IMR-90 (cell line): ENCODE results near the gene PSMG3. TPM values are rescaled to one million over a fixed set of nuclear protein-coding genes. Genes with fewer than 3 reads are reported as not detected.

Experiments
- ATAC-seq: fragments of 200-7000 bp; cut with Tn5 transposase; 2 replicates; pipeline ENCODE4 v1.9.1; 2020; ENCODE audit warnings: low read depth, mild to moderate bottlenecking, moderate library complexity
- BruUV-seq: library from RNA; stranded (reverse); fragments of 400-500 nt; replicated peaks from 2 replicates; lab custom pipeline; 2021; lab: Mats Ljungman, UMichigan
- CTCF ChIA-PET: fragments of 300-600 bp; formaldehyde crosslinking; extraction: SDS; loops from one replicate; lab custom pipeline; 2021; ENCODE audit warnings: antibody characterized with exemption; lab: Yijun Ruan, JAX
- POLR2A ChIA-PET: fragments of 300-600 bp; sonication (Branson Sonifier 250); formaldehyde crosslinking; loops from one replicate; lab custom pipeline; 2022; ENCODE audit warnings: antibody characterized with exemption; ENCODE audit not compliant: unreplicated experiment; lab: Charles Lee
- DNase-seq: peaks from one replicate; pipeline ENCODE4 v3.0.0; 2013
- H2AFZ ChIP-seq: replicated peaks from 2 replicates; pipeline ENCODE3; 2013; ENCODE audit warnings: low read length, mild to moderate bottlenecking; ENCODE audit not compliant: poor library complexity
- H2AK5ac ChIP-seq: 2 replicates; pipeline ENCODE4 v1.6.1; 2013; ENCODE audit warnings: low read depth, low read length, inconsistent platforms
- H2AK9ac ChIP-seq: replicated peaks from 2 replicates; pipeline ENCODE3; 2013; ENCODE audit warnings: mild to moderate bottlenecking, low read depth, low read length, moderate library complexity; ENCODE audit not compliant: poor library complexity
- H2BK120ac ChIP-seq: 2 replicates; pipeline ENCODE4 v1.6.1; 2013; ENCODE audit warnings: low read depth, low read length, inconsistent platforms
- H2BK15ac ChIP-seq: 3 replicates; pipeline ENCODE4 v1.6.1; 2013; ENCODE audit warnings: low read depth, low read length, inconsistent platforms
- H2BK20ac ChIP-seq: 2 replicates; pipeline ENCODE4 v1.6.1; 2013; ENCODE audit warnings: low read depth, mild to moderate bottlenecking, inconsistent platforms, low read length, moderate library complexity
- H2BK5ac ChIP-seq: 2 replicates; pipeline ENCODE4 v1.6.1; 2013; ENCODE audit warnings: mild to moderate bottlenecking, low read depth, low read length, inconsistent platforms; ENCODE audit not compliant: poor library complexity, severe bottlenecking
- H3K14ac ChIP-seq: replicated peaks from 2 replicates; pipeline ENCODE4 v1.6.1; 2013; ENCODE audit warnings: low read depth, low read length, inconsistent platforms
- H3K18ac ChIP-seq: 2 replicates; pipeline ENCODE4 v1.6.1; 2013; ENCODE audit warnings: low read depth, low read length, control low read depth
- H3K23ac ChIP-seq: 2 replicates; pipeline ENCODE4 v1.6.1; 2013; ENCODE audit warnings: low read depth, low read length, inconsistent platforms
- H3K27ac ChIP-seq: 2 replicates; pipeline ENCODE4 v1.5.1; 2013; ENCODE audit warnings: mild to moderate bottlenecking, control low read depth, low read length; ENCODE audit not compliant: insufficient read depth
- H3K27me3 ChIP-seq: 2 replicates; pipeline ENCODE4 v1.6.1; 2013; ENCODE audit warnings: low read length; ENCODE audit not compliant: control insufficient read depth, insufficient read depth
- H3K36me3 ChIP-seq: 2 replicates; pipeline ENCODE4 v1.6.1; 2013; ENCODE audit warnings: low read length, mixed read lengths; ENCODE audit not compliant: control insufficient read depth, insufficient read depth
- H3K4ac ChIP-seq: 2 replicates; pipeline ENCODE4 v1.6.1; 2013; ENCODE audit warnings: low read depth, low read length, inconsistent platforms
- H3K4me1 ChIP-seq: 2 replicates; pipeline ENCODE4 v1.6.1; 2013; ENCODE audit warnings: low read length, mixed read lengths; ENCODE audit not compliant: control insufficient read depth, insufficient read depth
- H3K4me2 ChIP-seq: 2 replicates; pipeline ENCODE4 v1.6.1; 2013; ENCODE audit warnings: low read depth, mild to moderate bottlenecking, control low read depth, low read length, moderate library complexity
- H3K4me3 ChIP-seq: 2 replicates; pipeline ENCODE4 v1.5.1; 2013; ENCODE audit warnings: low read depth, mild to moderate bottlenecking, control low read depth, low read length, moderate library complexity; ENCODE audit not compliant: insufficient read depth
- H3K56ac ChIP-seq: 2 replicates; pipeline ENCODE4 v1.6.1; 2013; ENCODE audit warnings: low read length, inconsistent platforms; ENCODE audit not compliant: insufficient read depth; ENCODE audit errors: extremely low read depth
- H3K79me1 ChIP-seq, 2 experiments: 2 replicates each; pipeline ENCODE4 v1.6.1; 2013; ENCODE audit warnings: low read length in 2 of 2, inconsistent platforms in 1 of 2, low read depth in 1 of 2
- H3K9ac ChIP-seq: 2 replicates; pipeline ENCODE4 v1.6.1; 2013; ENCODE audit warnings: low read depth, low read length, control low read depth
- H3K9me1 ChIP-seq: 2 replicates; pipeline ENCODE4 v1.6.1; 2013; ENCODE audit warnings: low read length, inconsistent platforms; ENCODE audit not compliant: insufficient read depth
- H3K9me3 ChIP-seq: 2 replicates; pipeline ENCODE4 v1.6.1; 2013; ENCODE audit warnings: low read length; ENCODE audit not compliant: control insufficient read depth, insufficient read depth
- H4K20me1 ChIP-seq: 2 replicates; pipeline ENCODE4 v1.6.1; 2013; ENCODE audit warnings: low read length, inconsistent platforms; ENCODE audit not compliant: insufficient read depth
- H4K5ac ChIP-seq: 2 replicates; pipeline ENCODE4 v1.6.1; 2013; ENCODE audit warnings: mild to moderate bottlenecking, low read depth, low read length, control low read depth
- H4K8ac ChIP-seq, 2 experiments: 2 replicates each; pipeline ENCODE4 v1.6.1; 2013; ENCODE audit warnings: low read depth in 2 of 2, low read length in 2 of 2, control low read depth in 1 of 2, inconsistent platforms in 1 of 2
- H4K91ac ChIP-seq: 2 replicates; pipeline ENCODE4 v1.6.1; 2013; ENCODE audit warnings: low read depth, low read length, inconsistent platforms; ENCODE audit not compliant: insufficient read depth
- BHLHE40 ChIP-seq: fragments of 150-350 bp; IDR thresholded peaks from 2 replicates; pipeline ENCODE4 v1.6.1; 2016; ENCODE audit warnings: mild to moderate bottlenecking, low read depth, low read length
- CEBPB ChIP-seq: IDR thresholded peaks from 2 replicates; pipeline ENCODE4 v1.6.1; 2012; ENCODE audit warnings: low read depth, low read length, improper control_type of control experiment
- CHD1 ChIP-seq: IDR thresholded peaks from 2 replicates; pipeline ENCODE4 v1.6.1; 2012; ENCODE audit warnings: low read depth, low read length, improper control_type of control experiment
- CTCF ChIP-seq: conservative IDR thresholded peaks from 2 replicates; pipeline ENCODE4 v1.5.1; 2012; ENCODE audit warnings: mild to moderate bottlenecking, low read depth, low read length, improper control_type of control experiment
- ELK1 ChIP-seq: fragments of 150-350 bp; IDR thresholded peaks from 2 replicates; pipeline ENCODE4 v1.6.1; 2016; ENCODE audit warnings: low read depth, mild to moderate bottlenecking, low read length, moderate library complexity, borderline replicate concordance
- FOS ChIP-seq: fragments of 150-350 bp; IDR thresholded peaks from 2 replicates; pipeline ENCODE4 v1.6.1; 2016; ENCODE audit warnings: low read depth, low read length
- MAFK ChIP-seq: IDR thresholded peaks from 2 replicates; pipeline ENCODE4 v1.6.1; 2012; ENCODE audit warnings: low read depth, low read length, improper control_type of control experiment
- MAZ ChIP-seq: IDR thresholded peaks from 2 replicates; pipeline ENCODE4 v1.6.1; 2012; ENCODE audit warnings: low read depth, mild to moderate bottlenecking, low read length, improper control_type of control experiment, moderate library complexity, borderline replicate concordance
- MXI1 ChIP-seq: IDR thresholded peaks from 2 replicates; pipeline ENCODE4 v1.6.1; 2012; ENCODE audit warnings: low read depth, mild to moderate bottlenecking, low read length, moderate library complexity, borderline replicate concordance
- NFE2L2 ChIP-seq: fragments of 150-350 bp; IDR thresholded peaks from 2 replicates; pipeline ENCODE4 v1.6.1; 2016; ENCODE audit warnings: low read depth, mild to moderate bottlenecking, low read length
- POLR2A ChIP-seq: IDR thresholded peaks from 2 replicates; pipeline ENCODE4 v1.6.1; 2012; ENCODE audit warnings: mild to moderate bottlenecking, low read depth, low read length
- RAD21 ChIP-seq: IDR thresholded peaks from 2 replicates; pipeline ENCODE4 v1.6.1; 2012; ENCODE audit warnings: low read length, improper control_type of control experiment
- RCOR1 ChIP-seq: IDR thresholded peaks from 2 replicates; pipeline ENCODE4 v1.6.1; 2012; ENCODE audit warnings: mild to moderate bottlenecking, low read length, improper control_type of control experiment; ENCODE audit not compliant: insufficient replicate concordance
- RFX5 ChIP-seq: IDR thresholded peaks from 2 replicates; pipeline ENCODE4 v1.8.0; 2012; ENCODE audit warnings: low read depth, mild to moderate bottlenecking, low read length, moderate library complexity
- SMC3 ChIP-seq: fragments of 150-350 bp; IDR thresholded peaks from 2 replicates; pipeline ENCODE4 v1.6.1; 2016; ENCODE audit warnings: low read depth, mild to moderate bottlenecking, antibody characterized with exemption, low read length, moderate library complexity
- WGBS, 2 experiments: methylation state at CpG; one replicate each; pipeline versions ENCODE4 v1.1.5 to v1.1.7; 2013; ENCODE audit warnings: missing lambda C conversion rate in 2 of 2; ENCODE audit not compliant: insufficient read length in 1 of 2; ENCODE audit errors: extremely low coverage in 2 of 2; 5-methylcytosine and 5-hydroxymethylcytosine counted together
- dilution Hi-C: fragments of 300-500 bp; cut with HindIII; formaldehyde crosslinking; loops from one replicate; pipeline ENCODE4 v1.14.3; 2018; ENCODE audit warnings: low sequenced_read_pairs; ENCODE audit not compliant: unreplicated experiment
- in situ Hi-C: fragments of 300-500 bp; cut with MboI; formaldehyde crosslinking; loops from 3 replicates; pipeline ENCODE4 v1.14.3; 2019; ENCODE audit warnings: low sequenced_read_pairs, inconsistent platforms, mixed read lengths
- intact Hi-C: fragments of 100-400 bp; cut with micrococcal nuclease; formaldehyde crosslinking; loops from 2 replicates; pipeline ENCODE4 v1.10.0; 2022
- polyA plus RNA-seq, 3 experiments: library from polyadenylated mRNA; depleted of rRNA; stranded (reverse); fragments of >200 nt; gene quantifications; 2 replicates each; pipeline ENCODE4 v1.2.3, GENCODE V29; 2012; ENCODE audit warnings: low replicate concordance in 1 of 3
- total RNA-seq: library from RNA; depleted of rRNA; stranded (reverse); fragments of >200 nt; gene quantifications from 2 replicates; pipeline ENCODE4 v1.2.3, GENCODE V29; 2012
- TF ChIP-seq, protein P1 (sequence below): fragments of 150-350 bp; IDR thresholded peaks from 2 replicates; pipeline ENCODE4 v1.6.1; 2017; ENCODE audit warnings: mild to moderate bottlenecking, antibody characterized with exemption, low read length, low read depth

Gene PSMG3
- total and polyA plus RNA-seq, 2 of the 4 experiments (the other 2 are of a cell fraction) = 37.3 to 54.1 TPM

GRCh38 chr7:1610678-1611302 is 41.0 kb upstream of the PSMG3 start:
- Histone ChIP-seq H3K23ac (no peak overlapping the region), H3K36me3 (no peaks in the 10 kb centered on the region), H3K4ac (no peak overlapping the region), H2BK120ac (no peak overlapping the region), H2BK15ac (no peak overlapping the region), H3K18ac (no peak overlapping the region), H2AK9ac (no peak overlapping the region), H3K56ac (no peak overlapping the region), H3K27ac (no peak overlapping the region), H4K8ac (no peak overlapping the region), H3K4me3 (no peak overlapping the region), H3K4me1 (peaks cover 2% of the 10 kb centered on the region), H2BK20ac (no peak overlapping the region), H3K4me2 (no peak overlapping the region), H3K27me3 (peaks cover 24% of the 10 kb centered on the region; the same call in 1 of the 2 replicates), H4K91ac (no peak overlapping the region), H2BK5ac (no peak overlapping the region), H3K79me1 (no peaks in the 10 kb centered on the region), H3K9ac (no peak overlapping the region), H2AK5ac (no peak overlapping the region), H3K14ac (no peak overlapping the region), H4K5ac (no peak overlapping the region), H4K20me1 (peaks cover 8% of the 10 kb centered on the region; the same call in 1 of the 2 replicates), H2AFZ (no peak overlapping the region), H3K9me3 (no peaks in the 10 kb centered on the region), H3K9me1 (no peaks in the 10 kb centered on the region)
- TF ChIP-seq FOS (no peak), POLR2A (no peak), MAFK (no peak), NFE2L2 (no peak), CTCF (no peak), RFX5 (no peak), MXI1 (no peak), CHD1 (no peak), CEBPB (no peak), SMC3 (no peak), RAD21 (no peak), BHLHE40 (no peak), ELK1 (no peak), RCOR1 (no peak), MAZ (no peak)
- TF ChIP-seq, protein P1, sequence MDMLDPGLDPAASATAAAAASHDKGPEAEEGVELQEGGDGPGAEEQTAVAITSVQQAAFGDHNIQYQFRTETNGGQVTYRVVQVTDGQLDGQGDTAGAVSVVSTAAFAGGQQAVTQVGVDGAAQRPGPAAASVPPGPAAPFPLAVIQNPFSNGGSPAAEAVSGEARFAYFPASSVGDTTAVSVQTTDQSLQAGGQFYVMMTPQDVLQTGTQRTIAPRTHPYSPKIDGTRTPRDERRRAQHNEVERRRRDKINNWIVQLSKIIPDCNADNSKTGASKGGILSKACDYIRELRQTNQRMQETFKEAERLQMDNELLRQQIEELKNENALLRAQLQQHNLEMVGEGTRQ = no peak
- BruUV-seq = no TSS peak
- DNase-seq (no peak), ATAC-seq (no peak)
- ChIA-PET POLR2A (no interaction called here), CTCF (no interaction called here)
- in situ Hi-C loops (no loop called here), intact Hi-C loops (no loop called here), dilution Hi-C loops (no loop called here)
- 94% methylated on average over 18 of the region's 26 CpGs; no CpG with 5 or more reads in 1 of the 2 experiments for WGBS, 2 experiments
